Peyer's patch (tissue), 4 donors: ENCODE results near the gene CSF3R. TPM values are rescaled to one million over a fixed set of nuclear protein-coding genes. Genes with fewer than 3 reads are reported as not detected.

Experiments
- DNase-seq, 3 donors: peaks; one replicate each; pipeline ENCODE4 v3.0.0-alpha.2; 2017 to 2019
- H3K27ac ChIP-seq, 4 donors: fragments of 200-600 bp; sonication (generic); one replicate each; pipeline ENCODE4 v1.5.1; 2016 to 2019
- H3K27me3 ChIP-seq, 2 donors: fragments of 200-600 bp; sonication (generic); one replicate each; pipeline ENCODE4 v1.5.1; 2019
- H3K36me3 ChIP-seq, 3 donors: fragments of 200-600 bp; sonication (generic); one replicate each; pipeline ENCODE4 v1.5.1; 2016 to 2019
- H3K4me1 ChIP-seq, 4 donors: fragments of 200-600 bp; sonication (generic); one replicate each; pipeline ENCODE4 v1.5.1; 2016 to 2019
- H3K4me3 ChIP-seq, 4 donors: fragments of 200-600 bp; sonication (generic); 1 replicate in 3 of 4; 2 replicates in 1 of 4; pipeline ENCODE4 v1.5.1; 2016 to 2019; ENCODE audit warnings: mild to moderate bottlenecking in 1 of 4
- H3K9me3 ChIP-seq, 4 donors: fragments of 200-600 bp; sonication (generic); one replicate each; pipeline ENCODE4 v1.5.1; 2016 to 2019; ENCODE audit warnings: mild to moderate bottlenecking in 1 of 4
- POLR2A ChIP-seq, 2 donors: fragments of 450-650 bp; IDR thresholded peaks; one replicate each; pipeline ENCODE4 v1.5.1; 2017; ENCODE audit warnings: antibody characterized with exemption in 2 of 2, mild to moderate bottlenecking in 2 of 2, moderate library complexity in 2 of 2
- total RNA-seq, 4 donors: library from RNA; depleted of rRNA; stranded (reverse); fragments of >200 nt; gene quantifications; one replicate each; pipeline ENCODE4 v1.1.0, GENCODE V29; 2016
- TF ChIP-seq, protein P1 (sequence below), 6 experiments: fragments of 450-650 bp in 4 of 6; fragments of 200-600 bp in 2 of 6; sonication (generic) in 1 of 6; IDR thresholded peaks; one replicate each; pipeline ENCODE4 v1.5.1; 2017 to 2019; ENCODE audit warnings: antibody characterized with exemption in 6 of 6, mild to moderate bottlenecking in 3 of 6, moderate library complexity in 1 of 6

CSF3R gene
- total RNA-seq, 4 donors from 2014 or later: 1.6 to 41.3 (median 4.2) TPM

DNA sequence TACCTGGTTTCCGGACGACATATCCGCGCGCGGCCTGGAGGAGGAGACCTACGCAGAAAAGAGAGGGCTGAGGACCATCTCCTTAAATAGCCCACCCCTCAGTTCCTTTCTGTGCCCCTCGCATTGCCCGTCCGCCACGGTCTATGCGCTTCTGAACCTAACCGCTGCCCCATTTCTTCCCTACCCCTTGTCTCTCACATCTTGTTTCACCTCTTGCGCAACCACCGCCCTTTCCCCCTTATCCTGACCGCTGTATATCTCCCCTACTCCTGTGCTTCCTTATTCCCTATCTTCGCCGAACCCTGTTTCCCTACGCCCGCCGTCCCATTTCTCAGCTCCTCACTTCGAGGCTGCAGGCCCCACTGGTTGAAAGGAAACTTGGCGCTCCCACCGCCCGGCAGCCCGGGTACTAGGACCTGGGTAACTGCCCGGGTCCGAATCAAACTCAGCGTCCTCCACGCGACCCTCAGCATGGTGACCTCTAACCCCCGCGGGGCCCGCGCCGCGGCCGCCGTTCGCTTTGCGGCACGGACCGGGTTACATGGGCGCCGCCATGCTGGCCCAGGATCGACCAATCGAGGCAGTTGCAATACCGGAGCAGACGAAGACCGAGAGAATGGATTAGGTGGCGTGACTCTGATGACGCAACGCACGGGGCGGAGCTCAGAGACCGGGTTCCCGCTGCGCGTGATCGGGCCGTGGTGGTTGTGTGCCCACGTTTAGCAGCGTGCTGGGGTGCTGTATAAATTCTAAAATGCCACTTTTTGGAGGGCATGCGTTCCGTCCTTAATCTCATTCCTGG, 18.7 kb downstream of the CSF3R start, which contains the start of gene MRPS15:
TSS of gene MRPS15 (minus strand) at position 582 of the 802 bp plus-strand sequence. CDS start at position 473, 109 bp downstream.
- no peaks in the 10 kb centered on the region for H3K27me3 ChIP-seq
- peaks cover 0 to 21% (median 0%) of the 10 kb centered on the region in 3 donors for H3K36me3 ChIP-seq
- H3K4me1 ChIP-seq: peaks cover 0 to 10% (median 3%) of the 10 kb centered on the region in 4 donors
- TF ChIP-seq, protein P1, sequence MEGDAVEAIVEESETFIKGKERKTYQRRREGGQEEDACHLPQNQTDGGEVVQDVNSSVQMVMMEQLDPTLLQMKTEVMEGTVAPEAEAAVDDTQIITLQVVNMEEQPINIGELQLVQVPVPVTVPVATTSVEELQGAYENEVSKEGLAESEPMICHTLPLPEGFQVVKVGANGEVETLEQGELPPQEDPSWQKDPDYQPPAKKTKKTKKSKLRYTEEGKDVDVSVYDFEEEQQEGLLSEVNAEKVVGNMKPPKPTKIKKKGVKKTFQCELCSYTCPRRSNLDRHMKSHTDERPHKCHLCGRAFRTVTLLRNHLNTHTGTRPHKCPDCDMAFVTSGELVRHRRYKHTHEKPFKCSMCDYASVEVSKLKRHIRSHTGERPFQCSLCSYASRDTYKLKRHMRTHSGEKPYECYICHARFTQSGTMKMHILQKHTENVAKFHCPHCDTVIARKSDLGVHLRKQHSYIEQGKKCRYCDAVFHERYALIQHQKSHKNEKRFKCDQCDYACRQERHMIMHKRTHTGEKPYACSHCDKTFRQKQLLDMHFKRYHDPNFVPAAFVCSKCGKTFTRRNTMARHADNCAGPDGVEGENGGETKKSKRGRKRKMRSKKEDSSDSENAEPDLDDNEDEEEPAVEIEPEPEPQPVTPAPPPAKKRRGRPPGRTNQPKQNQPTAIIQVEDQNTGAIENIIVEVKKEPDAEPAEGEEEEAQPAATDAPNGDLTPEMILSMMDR (IDR thresholded peaks at IDR 0.05): no peak
- peak; percentile 39 to 66 for TF ChIP-seq POLR2A (IDR thresholded peaks at IDR 0.05)
- peak within 1 kb of the TSS; percentile 80 to 88 (median 86) for H3K27ac ChIP-seq
- H3K4me3 ChIP-seq: peak within 1 kb of the TSS; percentile 69 to 84 (median 78)
- DNase-seq: peak; percentile 95 to 98 (median 98)
- H3K9me3 ChIP-seq: no peaks in the 10 kb centered on the region

DNA sequence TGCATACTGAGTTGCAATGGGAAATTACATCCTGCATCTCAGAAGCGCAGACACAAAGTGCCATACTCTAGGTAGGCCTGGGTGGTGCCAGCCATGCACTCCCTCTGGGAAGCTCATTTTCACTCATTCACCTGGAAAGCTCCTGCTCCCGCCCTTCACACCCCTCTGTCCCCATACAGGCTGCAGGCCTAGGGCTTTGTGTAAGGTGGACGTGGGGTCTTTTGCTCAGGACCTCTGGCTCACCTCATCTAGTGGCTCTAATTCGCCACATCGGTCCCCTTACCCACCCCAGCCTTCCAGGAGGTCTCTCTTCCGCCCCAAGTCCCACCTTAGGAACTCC, 19.3 kb downstream of the CSF3R start:
- peak overlapping the region in 3 of 4 donors; percentile 80 to 86 (median 85) for H3K27ac ChIP-seq

DNA sequence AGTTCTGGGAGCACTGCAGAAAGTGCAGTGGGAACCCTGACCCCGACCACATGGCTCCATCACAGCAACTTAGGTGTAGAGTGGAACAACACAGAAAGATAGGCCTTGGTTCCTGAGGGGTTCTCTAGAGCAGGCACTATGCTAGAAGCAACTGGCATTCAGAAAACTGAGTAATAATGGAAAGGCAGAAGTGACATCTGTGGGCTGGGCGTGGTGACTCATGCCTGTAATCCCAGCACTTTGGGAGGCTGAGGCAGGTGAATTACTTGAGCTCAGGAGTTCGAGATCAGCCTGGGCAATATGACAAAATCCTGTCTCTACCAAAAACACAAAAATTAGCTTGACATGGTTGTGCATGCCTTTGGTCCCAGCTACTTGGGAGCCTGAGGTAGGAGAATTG, 23.8 kb downstream of the CSF3R start:
- Histone ChIP-seq H3K27me3 (no peaks in the 10 kb centered on the region), H3K4me3 (no peak overlapping the region), H3K36me3 (peaks cover 0 to 66% (median 0%) of the 10 kb centered on the region in 3 donors), H3K27ac (no peak overlapping the region), H3K9me3 (no peaks in the 10 kb centered on the region), H3K4me1 (peaks cover 0 to 10% (median 3%) of the 10 kb centered on the region in 4 donors)
- TF ChIP-seq POLR2A (IDR thresholded peaks at IDR 0.05): no peak
- TF ChIP-seq, protein P1 (IDR thresholded peaks at IDR 0.05): no peak
- DNase-seq: no peak

More for the DNA sequence above, 19.3 kb downstream of the CSF3R start:
- Histone ChIP-seq H3K27me3 (no peaks in the 10 kb centered on the region), H3K36me3 (peaks cover 0 to 25% (median 0%) of the 10 kb centered on the region in 3 donors), H3K4me1 (peaks cover 0 to 10% (median 3%) of the 10 kb centered on the region in 4 donors), H3K9me3 (no peaks in the 10 kb centered on the region), H3K4me3 (peak overlapping the region; percentile 69 to 84 (median 78))
- TF ChIP-seq POLR2A (IDR thresholded peaks at IDR 0.05): no peak
- TF ChIP-seq, protein P1 (IDR thresholded peaks at IDR 0.05): no peak
- no peak for DNase-seq

DNA sequence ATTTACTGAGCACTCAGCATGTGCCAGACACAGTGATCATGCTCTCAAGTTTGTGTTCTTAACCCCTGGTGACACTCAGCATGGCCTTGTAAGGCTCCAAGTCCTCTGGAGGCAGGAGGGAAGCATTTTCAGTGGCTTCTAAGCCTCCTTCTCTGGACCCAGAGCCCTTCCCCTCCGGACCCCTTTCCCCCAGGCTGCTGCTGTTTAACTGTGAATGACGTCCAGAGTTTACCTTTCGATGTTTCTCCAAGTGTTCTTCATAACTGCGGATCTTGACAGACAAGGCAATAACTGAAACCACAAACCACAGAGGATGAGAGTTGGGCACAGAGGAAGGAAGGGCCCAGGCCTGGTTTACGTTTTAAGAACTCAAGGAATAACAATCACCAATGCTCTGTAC, 25.0 kb downstream of the CSF3R start:
- Histone ChIP-seq H3K9me3 (no peaks in the 10 kb centered on the region), H3K27ac (no peak overlapping the region), H3K4me1 (peaks cover 0 to under 1% (median 0%) of the 10 kb centered on the region in 4 donors), H3K4me3 (no peak overlapping the region), H3K27me3 (no peaks in the 10 kb centered on the region), H3K36me3 (peaks cover 0 to 66% (median 0%) of the 10 kb centered on the region in 3 donors)
- TF ChIP-seq POLR2A (IDR thresholded peaks at IDR 0.05): no peak
- TF ChIP-seq, protein P1 (IDR thresholded peaks at IDR 0.05): no peak
- DNase-seq: no peak

DNA sequence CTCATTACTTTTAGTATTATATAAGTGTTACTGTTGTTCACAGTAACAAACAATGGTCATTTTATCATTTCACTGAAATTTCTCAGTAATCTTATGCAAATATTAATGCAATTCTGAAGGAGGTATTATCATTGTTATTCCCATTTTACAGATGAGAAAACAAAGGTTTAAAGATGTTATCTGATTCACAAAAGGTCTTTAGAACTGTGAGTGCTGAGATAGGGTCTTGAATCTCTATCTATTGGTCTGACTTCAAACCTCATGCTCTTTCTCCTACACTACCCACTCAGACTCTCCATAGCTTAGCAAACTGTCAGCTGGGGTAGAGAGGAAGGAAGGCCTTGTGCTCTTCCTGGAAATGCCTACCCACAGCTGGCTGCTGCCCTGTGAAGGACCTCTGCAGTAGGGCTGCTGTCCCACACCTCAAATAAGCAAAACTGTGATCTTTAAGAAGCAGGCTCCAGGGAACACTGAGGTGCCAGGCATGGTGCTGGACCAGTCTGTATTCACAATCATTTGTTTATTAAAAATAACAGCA, 26.3 kb downstream of the CSF3R start:
- DNase-seq: no peak
- Histone ChIP-seq H3K4me3 (no peak overlapping the region), H3K27ac (no peak overlapping the region), H3K36me3 (peaks cover 0 to 59% (median 0%) of the 10 kb centered on the region in 3 donors), H3K9me3 (no peaks in the 10 kb centered on the region), H3K27me3 (no peaks in the 10 kb centered on the region), H3K4me1 (no peaks in the 10 kb centered on the region)
- TF ChIP-seq, protein P1 (IDR thresholded peaks at IDR 0.05): no peak
- TF ChIP-seq POLR2A (IDR thresholded peaks at IDR 0.05): no peak
